Uterus (tissue), 2 donors: ENCODE measurements around the gene TMEM117.

Experiments
- POLR2A ChIP-seq, 2 donors: fragments of 450-650 bp; IDR thresholded peaks; one replicate each; pipeline ENCODE4 v1.6.1; 2016; ENCODE audit warnings: antibody characterized with exemption in 2 of 2, mild to moderate bottlenecking in 1 of 2, moderate library complexity in 1 of 2
- TF ChIP-seq, protein P1 (sequence below), 4 experiments: fragments of 200-600 bp in 2 of 4; fragments of 450-650 bp in 2 of 4; sonication (generic) in 2 of 4; IDR thresholded peaks; one replicate each; pipeline ENCODE4 v1.5.1; 2016 to 2019; ENCODE audit warnings: antibody characterized with exemption in 4 of 4, mild to moderate bottlenecking in 2 of 4, moderate library complexity in 1 of 4

DNA sequence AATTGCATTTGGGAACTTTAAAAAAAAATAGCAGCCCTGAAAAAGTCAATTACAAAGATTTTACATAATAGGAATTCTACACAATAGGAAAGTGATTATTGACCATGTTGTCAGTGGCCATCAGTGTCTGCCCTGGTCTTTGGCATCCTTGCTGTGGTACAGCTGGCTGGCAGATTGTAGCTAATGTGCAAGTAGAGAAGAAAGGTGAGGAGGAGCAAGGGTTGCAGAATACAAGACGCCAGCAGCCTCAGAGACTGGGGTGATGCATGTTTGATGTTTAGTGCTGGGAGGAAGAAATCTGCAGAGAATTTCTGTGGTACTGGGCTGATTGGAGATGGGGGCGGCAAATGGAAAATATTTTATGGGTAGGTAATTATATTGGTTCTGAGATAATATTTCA, 322.9 kb downstream of the TMEM117 start:
- TF ChIP-seq, protein P1, sequence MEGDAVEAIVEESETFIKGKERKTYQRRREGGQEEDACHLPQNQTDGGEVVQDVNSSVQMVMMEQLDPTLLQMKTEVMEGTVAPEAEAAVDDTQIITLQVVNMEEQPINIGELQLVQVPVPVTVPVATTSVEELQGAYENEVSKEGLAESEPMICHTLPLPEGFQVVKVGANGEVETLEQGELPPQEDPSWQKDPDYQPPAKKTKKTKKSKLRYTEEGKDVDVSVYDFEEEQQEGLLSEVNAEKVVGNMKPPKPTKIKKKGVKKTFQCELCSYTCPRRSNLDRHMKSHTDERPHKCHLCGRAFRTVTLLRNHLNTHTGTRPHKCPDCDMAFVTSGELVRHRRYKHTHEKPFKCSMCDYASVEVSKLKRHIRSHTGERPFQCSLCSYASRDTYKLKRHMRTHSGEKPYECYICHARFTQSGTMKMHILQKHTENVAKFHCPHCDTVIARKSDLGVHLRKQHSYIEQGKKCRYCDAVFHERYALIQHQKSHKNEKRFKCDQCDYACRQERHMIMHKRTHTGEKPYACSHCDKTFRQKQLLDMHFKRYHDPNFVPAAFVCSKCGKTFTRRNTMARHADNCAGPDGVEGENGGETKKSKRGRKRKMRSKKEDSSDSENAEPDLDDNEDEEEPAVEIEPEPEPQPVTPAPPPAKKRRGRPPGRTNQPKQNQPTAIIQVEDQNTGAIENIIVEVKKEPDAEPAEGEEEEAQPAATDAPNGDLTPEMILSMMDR (IDR thresholded peaks at IDR 0.05) = no peak
- no peak for TF ChIP-seq POLR2A (IDR thresholded peaks at IDR 0.05)
